Superior temporal gyrus (tissue), 1 donor: ENCODE results near the gene GTF2F2.

Source experiments
- DNase-seq: peaks from one replicate; pipeline ENCODE4 v3.0.0-alpha.2; 2016; ENCODE audit errors: extremely low spot score

Gene GTF2F2

DNA sequence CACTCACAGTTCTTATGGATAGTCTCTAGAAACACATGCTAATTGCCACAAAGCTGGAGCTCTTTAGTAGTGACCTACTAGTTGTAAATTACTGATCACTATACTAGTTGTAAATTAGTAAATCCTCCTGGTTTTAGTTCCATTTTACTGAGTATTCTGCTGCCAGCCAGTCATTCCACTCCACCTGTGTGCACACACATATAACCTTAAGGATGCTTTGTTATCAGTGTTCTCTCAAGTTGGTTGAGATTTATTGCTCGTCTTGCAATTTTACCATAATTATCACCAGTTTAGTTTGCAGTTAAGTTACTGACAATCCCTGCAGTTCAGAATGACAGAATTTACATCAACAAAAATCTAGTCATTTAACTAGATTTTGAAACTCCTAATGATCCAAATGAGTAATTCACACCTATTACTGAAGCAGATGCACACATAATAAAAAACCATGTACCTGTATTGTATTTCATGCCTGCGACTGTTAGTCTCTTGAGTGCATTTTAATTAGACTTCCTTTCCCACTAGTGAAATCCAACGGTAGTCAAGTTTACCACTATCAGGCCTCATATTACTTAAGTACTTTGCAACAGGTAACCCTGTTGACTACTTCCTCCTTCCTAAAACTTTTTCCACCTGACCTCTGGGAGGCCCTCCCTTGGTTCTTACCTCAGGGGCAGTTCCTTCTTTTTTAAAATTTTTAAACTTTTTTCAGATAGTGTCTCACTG, 213.1 kb downstream of the GTF2F2 start:
- no peak for DNase-seq
